ENCODE measurements around the gene ROPN1L. TPM values are rescaled to one million over a fixed set of nuclear protein-coding genes. Genes with fewer than 3 reads are reported as not detected.

ROPN1L gene
- total RNA-seq, 4 donors from 2014 or later: 0.56 to 2.2 (median 1.4) TPM; not detected in 1

- ATAC-seq (ENCODE audit: low FRiP score) (no peak), DNase-seq (ENCODE audit: low spot score) (no peak)
Observed at GRCh38 chr5:10418654-10419345, 22.9 kb upstream of the ROPN1L start.

DNA sequence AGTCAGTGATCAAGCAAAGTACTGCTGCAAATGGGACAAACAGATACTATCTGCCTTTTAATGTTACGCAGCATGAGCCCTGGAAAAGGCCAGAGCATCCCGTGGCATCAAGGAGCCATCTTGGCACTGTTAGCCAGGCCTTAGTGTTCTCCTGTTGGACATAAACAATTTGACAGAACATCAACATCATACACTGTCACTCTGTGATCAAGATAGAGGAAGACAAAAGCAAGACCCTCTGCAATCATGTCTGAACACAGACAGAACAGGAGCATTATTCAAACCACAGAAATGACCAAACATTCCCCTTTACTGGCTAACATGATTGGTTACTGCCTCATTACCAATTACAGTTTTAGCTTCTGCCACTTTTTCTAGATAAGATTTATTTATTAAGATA lies 21.2 kb upstream of the ROPN1L start:
- ATAC-seq (ENCODE audit: low FRiP score): no peak
- DNase-seq (ENCODE audit: low spot score): no peak
- TF ChIP-seq, protein P1, sequence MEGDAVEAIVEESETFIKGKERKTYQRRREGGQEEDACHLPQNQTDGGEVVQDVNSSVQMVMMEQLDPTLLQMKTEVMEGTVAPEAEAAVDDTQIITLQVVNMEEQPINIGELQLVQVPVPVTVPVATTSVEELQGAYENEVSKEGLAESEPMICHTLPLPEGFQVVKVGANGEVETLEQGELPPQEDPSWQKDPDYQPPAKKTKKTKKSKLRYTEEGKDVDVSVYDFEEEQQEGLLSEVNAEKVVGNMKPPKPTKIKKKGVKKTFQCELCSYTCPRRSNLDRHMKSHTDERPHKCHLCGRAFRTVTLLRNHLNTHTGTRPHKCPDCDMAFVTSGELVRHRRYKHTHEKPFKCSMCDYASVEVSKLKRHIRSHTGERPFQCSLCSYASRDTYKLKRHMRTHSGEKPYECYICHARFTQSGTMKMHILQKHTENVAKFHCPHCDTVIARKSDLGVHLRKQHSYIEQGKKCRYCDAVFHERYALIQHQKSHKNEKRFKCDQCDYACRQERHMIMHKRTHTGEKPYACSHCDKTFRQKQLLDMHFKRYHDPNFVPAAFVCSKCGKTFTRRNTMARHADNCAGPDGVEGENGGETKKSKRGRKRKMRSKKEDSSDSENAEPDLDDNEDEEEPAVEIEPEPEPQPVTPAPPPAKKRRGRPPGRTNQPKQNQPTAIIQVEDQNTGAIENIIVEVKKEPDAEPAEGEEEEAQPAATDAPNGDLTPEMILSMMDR (IDR thresholded peaks at IDR 0.05): no peak

More at GRCh38 chr5:10418654-10419345, 22.9 kb upstream of the ROPN1L start:
- TF ChIP-seq, protein P1 (IDR thresholded peaks at IDR 0.05): no peak

- no peak for ATAC-seq (ENCODE audit: low FRiP score)
- no peak for DNase-seq (ENCODE audit: low spot score)
- TF ChIP-seq, protein P1 (IDR thresholded peaks at IDR 0.05): no peak
Observed at GRCh38 chr5:10420932-10421331, 20.7 kb upstream of the ROPN1L start.

DNA sequence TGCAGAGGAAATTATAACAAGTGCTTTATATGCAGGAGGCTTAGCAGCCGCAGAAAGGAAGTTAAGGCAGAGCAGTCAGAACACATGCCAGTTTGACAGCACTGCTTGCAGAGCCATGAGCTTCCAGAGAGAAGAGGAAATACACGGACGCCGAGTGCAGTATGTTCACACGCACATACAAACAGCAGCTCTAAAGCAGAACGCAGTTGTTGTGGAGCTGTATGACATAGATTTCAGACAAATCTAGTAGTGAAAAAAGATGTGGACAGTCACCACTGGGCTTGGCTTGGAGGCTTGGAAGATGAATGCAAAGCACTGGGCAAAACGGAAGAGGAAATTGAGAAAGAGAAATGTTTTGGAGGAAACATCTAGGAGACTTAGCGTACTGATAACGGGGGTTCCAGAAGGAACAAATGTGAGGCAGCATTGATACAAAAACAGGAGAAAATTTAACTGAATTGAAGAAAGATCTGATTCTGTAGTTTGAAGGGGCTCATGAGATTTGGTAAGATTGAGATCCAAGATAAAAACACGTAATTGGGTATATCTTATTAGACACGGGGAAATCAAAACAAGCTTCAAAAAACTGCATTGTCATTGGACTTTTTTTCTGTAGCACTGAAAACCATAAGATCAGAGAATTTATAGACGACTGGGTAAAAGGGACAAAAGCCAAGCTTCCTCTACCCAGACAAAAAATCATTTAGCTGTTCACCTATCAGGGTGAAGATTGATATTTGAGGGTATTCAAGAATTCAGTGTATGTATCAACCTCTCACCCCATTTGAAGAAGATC lies 19.6 kb upstream of the ROPN1L start:
- DNase-seq (ENCODE audit: low spot score) (no peak), ATAC-seq (ENCODE audit: low FRiP score) (no peak)
- TF ChIP-seq, protein P1 (IDR thresholded peaks at IDR 0.05): no peak

- ATAC-seq (ENCODE audit: low FRiP score) (no peak), DNase-seq (ENCODE audit: low spot score) (no peak)
- TF ChIP-seq, protein P1 (IDR thresholded peaks at IDR 0.05): no peak
Observed at GRCh38 chr5:10423022-10423421, 18.7 kb upstream of the ROPN1L start.

DNA sequence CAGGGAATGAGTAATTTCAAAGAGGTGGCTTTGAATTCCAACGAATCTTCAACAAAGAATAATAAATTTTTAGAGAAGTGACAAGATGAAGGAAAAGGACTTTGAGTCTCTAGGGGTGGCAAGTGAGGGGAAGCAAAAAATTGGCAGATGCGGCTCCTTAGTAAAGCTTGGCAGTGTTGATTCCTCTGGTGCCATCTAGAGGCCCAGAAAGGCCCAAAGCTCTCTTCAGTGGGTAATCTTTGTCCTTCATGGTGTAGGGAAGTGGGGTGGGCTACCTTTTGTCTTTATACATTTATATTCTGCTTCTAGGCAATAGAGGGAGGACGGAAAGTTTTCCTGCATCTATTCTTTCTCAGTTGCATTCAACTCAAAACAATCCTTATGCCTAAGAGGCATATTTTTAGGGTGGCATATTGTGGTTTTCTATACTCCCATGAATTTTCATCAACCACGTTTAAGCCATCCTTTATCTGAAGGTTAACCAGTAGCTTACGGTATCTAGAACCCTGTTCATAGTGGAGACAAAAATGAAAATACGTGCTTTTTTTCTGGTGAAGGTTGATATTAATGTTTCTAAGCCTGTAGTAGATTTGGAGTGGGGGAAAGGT lies 17.5 kb upstream of the ROPN1L start:
- TF ChIP-seq, protein P1 (IDR thresholded peaks at IDR 0.05): no peak
- ATAC-seq (ENCODE audit: low FRiP score): no peak
- no peak for DNase-seq (ENCODE audit: low spot score)
